ENCODE measurements around the gene ARHGEF3. TPM values are rescaled to one million over a fixed set of nuclear protein-coding genes. Genes with fewer than 3 reads are reported as not detected.

The ARHGEF3 gene
- total RNA-seq, 1 experiment from 2014 or later = 4.4 TPM

DNA sequence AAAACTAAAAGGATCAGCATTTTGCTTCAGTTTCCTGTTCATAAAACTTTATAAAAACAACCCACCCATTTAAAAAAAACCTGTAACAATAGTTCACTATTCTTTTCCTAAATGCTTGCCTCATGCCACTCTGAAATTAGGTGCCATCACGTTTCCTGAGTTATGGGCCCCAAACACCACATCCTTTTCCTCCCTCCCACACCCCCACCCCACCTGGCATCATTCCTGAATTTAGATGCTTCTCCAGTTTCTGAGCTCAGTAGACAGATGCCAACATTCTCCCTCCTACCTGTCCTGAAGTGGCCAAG is 11.9 kb upstream of the ARHGEF3 start:
- Histone ChIP-seq H3K9me3 (ENCODE audit: control insufficient read depth, low read depth, low read length) (no peaks in the 10 kb centered on the region), H3K56ac (ENCODE audit: insufficient read length, low read depth, low read length) (no peak overlapping the region), H4K20me1 (ENCODE audit: control insufficient read depth, insufficient read depth, insufficient read length) (no peaks in the 10 kb centered on the region), H3K79me1 (ENCODE audit: insufficient read depth, low read depth, low read length, poor library complexity, severe bottlenecking) (no peaks in the 10 kb centered on the region), H3T11ph (ENCODE audit: low read length) (no peak overlapping the region), H4K8ac (replicated peaks; ENCODE audit: insufficient read length, low read depth, low read length) (no peak overlapping the region), H2BK120ac (ENCODE audit: low read depth, low read length, poor library complexity, severe bottlenecking) (no peak overlapping the region), H3K79me2 (ENCODE audit: insufficient read depth, low read length) (no peaks in the 10 kb centered on the region), H3K23me2 (ENCODE audit: insufficient read length, low read depth, low read length, poor library complexity, severe bottlenecking) (no peaks in the 10 kb centered on the region), H2BK5ac (ENCODE audit: insufficient read length, low read length) (no peak overlapping the region), H3K27me3 (ENCODE audit: insufficient read depth, low read length) (no peaks in the 10 kb centered on the region), H2BK20ac (ENCODE audit: low read depth, low read length, poor library complexity, severe bottlenecking) (no peak overlapping the region), H2BK15ac (ENCODE audit: low read depth, low read length) (no peak overlapping the region), H3K4me1 (ENCODE audit: insufficient read depth, low read length) (no peaks in the 10 kb centered on the region; the same call in 1 of the 2 replicates), H2AK5ac (ENCODE audit: insufficient read length, low read length) (no peak overlapping the region), H2BK12ac (ENCODE audit: insufficient read length, low read depth, low read length) (no peak overlapping the region), H4K91ac (ENCODE audit: insufficient read length, low read depth, low read length) (no peak overlapping the region), H2AFZ (ENCODE audit: low read length) (no peak overlapping the region), H3K23ac (ENCODE audit: insufficient read length, low read depth, low read length) (no peak overlapping the region), H3K4ac (ENCODE audit: low read depth, low read length) (no peak overlapping the region), H3K27ac (ENCODE audit: insufficient read length, low read depth, low read length) (no peak overlapping the region), H3K14ac (ENCODE audit: insufficient read depth, low read length) (no peak overlapping the region), H3K4me2 (ENCODE audit: insufficient read depth, insufficient read length, low read length) (no peak overlapping the region), H3K18ac (ENCODE audit: insufficient read length, low read depth, low read length) (no peak overlapping the region), H3K9ac (ENCODE audit: extremely low read depth, insufficient read length, low read length) (no peak overlapping the region), H4K5ac (ENCODE audit: insufficient read length, low read depth, low read length) (no peak overlapping the region)
- Mint-ChIP-seq H3K27me3 (ENCODE audit: low read depth) (no peaks in the 10 kb centered on the region; the same call in 1 of the 2 replicates), H3K9me3 (no peaks in the 10 kb centered on the region), H3K27ac (no peak overlapping the region; a peak in 1 of 7 replicates), H3K4me1 (peaks cover 12 to 15% of the 10 kb centered on the region in 2 experiments), H3K4me3 (no peak overlapping the region), H3K36me3 (ENCODE audit: insufficient read depth in 1 of 3, low read depth in 3 of 3) (no peaks in the 10 kb centered on the region)
- no CpG with 5 or more reads among the region's 1 CpG for WGBS (ENCODE audit: extremely low coverage, insufficient read length, low lambda C conversion rate)
- TF ChIP-seq CTCF (conservative IDR thresholded peaks at IDR 0.05) = no peak
- no peak for DNase-seq
